ENCODE measurements around the gene CYSTM1. TPM values are rescaled to one million over a fixed set of nuclear protein-coding genes. Genes with fewer than 3 reads are reported as not detected.

The CYSTM1 gene
- total and polyA plus RNA-seq, 2 of the 8 experiments (the other 6 are each of a cell fraction or from before 2014, with no cell fraction given) = 25.0 to 47.8 TPM

DNA sequence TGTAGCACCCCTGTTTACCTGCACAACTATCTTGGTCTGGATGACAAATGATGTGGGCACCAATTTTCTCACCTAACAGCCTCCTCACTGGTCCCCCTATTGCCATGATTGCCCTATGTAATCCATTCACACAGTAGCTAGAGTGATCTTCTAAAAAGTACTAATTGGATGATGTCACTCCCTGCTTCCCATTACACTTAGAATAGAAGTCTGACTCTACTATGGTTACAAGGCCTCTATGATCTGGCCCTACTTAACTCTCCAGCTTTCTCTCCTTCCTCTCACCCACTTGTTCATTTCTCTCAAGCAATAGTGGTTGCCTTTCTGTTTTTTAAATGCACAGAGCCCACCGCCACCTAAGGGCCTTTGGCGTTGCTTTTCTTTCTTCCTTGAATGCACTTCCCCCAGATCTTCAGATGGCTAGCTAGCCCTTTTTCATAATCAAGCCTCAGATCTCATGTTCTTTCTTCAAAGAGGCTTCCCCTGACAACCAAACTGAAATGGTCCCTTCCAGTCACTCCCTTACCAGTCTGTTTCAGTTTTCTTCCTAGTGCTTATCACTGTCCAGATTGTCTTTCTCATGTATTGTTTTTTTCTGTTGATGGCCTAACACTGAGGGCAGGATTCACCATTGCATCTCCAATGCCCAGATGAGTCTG is 40.6 kb upstream of the CYSTM1 start:
- H3K27me3 ChIP-seq (replicated peaks in 1 of 4; ENCODE audit: control insufficient read depth in 3 of 4, extremely low read depth in 1 of 4, insufficient read depth in 3 of 4, low read length in 3 of 4) = no peaks in the 10 kb centered on the region
- 84% methylated on average over 2 of the region's 2 CpGs; no CpG with 5 or more reads in 1 of the 2 experiments for WGBS, 2 experiments (ENCODE audit: extremely low coverage in 1 of 2, insufficient coverage in 1 of 2, insufficient read length in 1 of 2, insufficient replicate concordance in 2 of 2, low coverage in 1 of 2, low lambda C conversion rate in 2 of 2, missing lambda C conversion rate in 1 of 2)
- POLR2A ChIA-PET (ENCODE audit: partially characterized antibody) = interaction anchor here (1.3 to 1.6 kb wide), 3 partner anchors 9 to 22 kb away, joined by 3 to 5 read pairs (median 3); no protein-coding TSS in a partner anchor

More for the DNA sequence above, 40.6 kb upstream of the CYSTM1 start:
- H3K23me2 ChIP-seq (ENCODE audit: low read depth, low read length) = no peaks in the 10 kb centered on the region
- H3K4me2 ChIP-seq (ENCODE audit: insufficient read depth in 1 of 2, low read depth in 2 of 2, low read length in 2 of 2) = no peak overlapping the region
- H4K8ac ChIP-seq (ENCODE audit: extremely low read depth, insufficient read depth, low read length) = no peak overlapping the region
- no peak overlapping the region for H2AK5ac ChIP-seq (ENCODE audit: low read depth, low read length)
- H3K14ac ChIP-seq (ENCODE audit: insufficient read length) = no peak overlapping the region
- H3K23ac ChIP-seq (ENCODE audit: insufficient read length) = no peak overlapping the region
- H2AFZ ChIP-seq (ENCODE audit: low read length) = no peak overlapping the region
- H3K36me3 ChIP-seq (ENCODE audit: control insufficient read depth in 2 of 4, insufficient read depth in 4 of 4, low read length in 3 of 4) = no peaks in the 10 kb centered on the region
- H3K79me2 ChIP-seq (ENCODE audit: control insufficient read depth in 1 of 2, insufficient read depth in 2 of 2, low read length in 2 of 2) = no peaks in the 10 kb centered on the region
- H3K79me1 ChIP-seq (ENCODE audit: low read depth, low read length) = no peaks in the 10 kb centered on the region
- no peak overlapping the region for H3K18ac ChIP-seq (ENCODE audit: extremely low read depth, low read length)
- no peak overlapping the region for H3K56ac ChIP-seq (replicated peaks; ENCODE audit: insufficient read length, low read depth, low read length)
- no peak for TF ChIP-seq RBBP5 (IDR thresholded peaks at IDR 0.05; ENCODE audit: borderline replicate concordance, low read depth, low read length)
- no peak for TF ChIP-seq RFX5 (IDR thresholded peaks at IDR 0.05; ENCODE audit: borderline replicate concordance, low read depth, low read length)
- TF ChIP-seq, protein P1, sequence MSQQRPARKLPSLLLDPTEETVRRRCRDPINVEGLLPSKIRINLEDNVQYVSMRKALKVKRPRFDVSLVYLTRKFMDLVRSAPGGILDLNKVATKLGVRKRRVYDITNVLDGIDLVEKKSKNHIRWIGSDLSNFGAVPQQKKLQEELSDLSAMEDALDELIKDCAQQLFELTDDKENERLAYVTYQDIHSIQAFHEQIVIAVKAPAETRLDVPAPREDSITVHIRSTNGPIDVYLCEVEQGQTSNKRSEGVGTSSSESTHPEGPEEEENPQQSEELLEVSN (IDR thresholded peaks at IDR 0.05) = no peak
- no peak for TF ChIP-seq KDM5A (IDR thresholded peaks at IDR 0.05; ENCODE audit: low read length)
- no peak overlapping the region for H2BK20ac ChIP-seq (ENCODE audit: low read length)
- no peak overlapping the region for H3K27ac ChIP-seq (ENCODE audit: low read depth, low read length)
- no peak overlapping the region for H2BK5ac ChIP-seq (ENCODE audit: low read depth, low read length)
- no peak overlapping the region for H2BK120ac ChIP-seq (replicated peaks; ENCODE audit: low read depth, low read length)
- H3K4ac ChIP-seq (replicated peaks; ENCODE audit: insufficient read length, low read depth, low read length) = no peak overlapping the region
- no peak for FAIRE-seq
- H3K4me1 ChIP-seq (replicated peaks in 1 of 4; ENCODE audit: control insufficient read depth in 3 of 4, insufficient read depth in 4 of 4, low read length in 3 of 4) = peaks cover 0 to 7% (median 1%) of the 10 kb centered on the region in 4 experiments; a peak in 2 of 7 replicates
- no peak overlapping the region for H3K4me3 ChIP-seq (ENCODE audit: extremely low read depth in 1 of 4, insufficient read depth in 2 of 4, low read depth in 3 of 4, low read length in 4 of 4)
- CTCF ChIA-PET (ENCODE audit: partially characterized antibody) = interaction anchor here (0.9 to 9.5 kb wide), 7 partner anchors 11 to 62 kb away, joined by 3 to 105 read pairs (median 5); no protein-coding TSS in a partner anchor
- H4K91ac ChIP-seq (replicated peaks; ENCODE audit: insufficient read length, low read length) = no peak overlapping the region
- no peak overlapping the region for H4K5ac ChIP-seq (ENCODE audit: insufficient read length, low read depth, low read length)
- no peak overlapping the region for H2BK12ac ChIP-seq (ENCODE audit: low read depth, low read length)
- H4K20me1 ChIP-seq (replicated peaks in 1 of 2; ENCODE audit: control insufficient read depth in 1 of 2, insufficient read depth in 2 of 2, low read length in 2 of 2) = no peaks in the 10 kb centered on the region
- no peak for DNase-seq (ENCODE audit: low read depth in 1 of 2, low spot score in 2 of 2)
- no peaks in the 10 kb centered on the region for H3K9me3 ChIP-seq (ENCODE audit: insufficient read depth in 2 of 2, low read depth in 1 of 2, low read length in 1 of 2)
- no peak overlapping the region for H2BK15ac ChIP-seq (ENCODE audit: low read length)
- no peak overlapping the region for H3K9ac ChIP-seq (replicated peaks in 1 of 4; ENCODE audit: extremely low read depth in 1 of 4, low read depth in 3 of 4, low read length in 3 of 4)

Data from H1 (cell line).